Measurements from ENCODE around the gene GLI3. TPM values are rescaled to one million over a fixed set of nuclear protein-coding genes. Genes with fewer than 3 reads are reported as not detected.

GLI3 gene
- total RNA-seq, 2 experiments from 2014 or later = 0.28 to 0.36 TPM

- DNase-seq = no peak
These were observed 91.5 kb downstream of the GLI3 start for GRCh38 chr7:42145539-42145938.

GRCh38 chr7:42144604-42145003 is 92.4 kb downstream of the GLI3 start:
- DNase-seq = no peak
- peaks cover 7% of the 10 kb centered on the region for H3K27me3 Mint-ChIP-seq
- no peaks in the 10 kb centered on the region for H3K4me1 Mint-ChIP-seq (ENCODE audit: low read depth)
- peaks cover 0 to 2% of the 10 kb centered on the region in 2 experiments for H3K9me3 ChIP-seq (ENCODE audit: control insufficient read depth in 1 of 2, insufficient read depth in 1 of 2, low read length in 2 of 2)
- CTCF ChIA-PET = no interaction called here
- no peaks in the 10 kb centered on the region for H3K36me3 Mint-ChIP-seq (ENCODE audit: low read depth)
- H3K27me3 ChIP-seq (ENCODE audit: control insufficient read depth in 1 of 2, insufficient read depth in 2 of 2, low read length in 2 of 2) = no peaks in the 10 kb centered on the region
- ATAC-seq (ENCODE audit: poor library complexity) = no peak
- TF ChIP-seq CTCF (IDR thresholded peaks at IDR 0.05) = no peak
- no peak overlapping the region for H3K4me3 Mint-ChIP-seq
- intact Hi-C loops (cut with DNase I, micrococcal nuclease) = no loop called here
- H3K36me3 ChIP-seq (ENCODE audit: insufficient read depth, low read length) = no peaks in the 10 kb centered on the region
- POLR2A ChIA-PET = no interaction called here
- no peak overlapping the region for H3K4me3 ChIP-seq (ENCODE audit: low read length)
- no peak overlapping the region for H3K27ac ChIP-seq (ENCODE audit: low read depth in 1 of 2, low read length in 2 of 2)
- H3K27ac Mint-ChIP-seq = no peak overlapping the region
- no peaks in the 10 kb centered on the region for H3K9me3 Mint-ChIP-seq
- no peaks in the 10 kb centered on the region for H3K4me1 ChIP-seq (ENCODE audit: insufficient read depth, low read length)

More at GRCh38 chr7:42145539-42145938, 91.5 kb downstream of the GLI3 start:
- Mint-ChIP-seq H3K4me3 (no peak overlapping the region), H3K27ac (no peak overlapping the region), H3K9me3 (no peaks in the 10 kb centered on the region), H3K36me3 (ENCODE audit: low read depth) (no peaks in the 10 kb centered on the region), H3K27me3 (peaks cover 7% of the 10 kb centered on the region), H3K4me1 (ENCODE audit: low read depth) (no peaks in the 10 kb centered on the region)
- H3K27me3 ChIP-seq (ENCODE audit: control insufficient read depth in 1 of 2, insufficient read depth in 2 of 2, low read length in 2 of 2) = no peaks in the 10 kb centered on the region
- H3K36me3 ChIP-seq (ENCODE audit: insufficient read depth, low read length) = no peaks in the 10 kb centered on the region
- no peak overlapping the region for H3K27ac ChIP-seq (ENCODE audit: low read depth in 1 of 2, low read length in 2 of 2)
- ChIA-PET CTCF (no interaction called here), POLR2A (no interaction called here)
- no peak for TF ChIP-seq CTCF (IDR thresholded peaks at IDR 0.05)
- ATAC-seq (ENCODE audit: poor library complexity) = no peak
- intact Hi-C loops (cut with DNase I, micrococcal nuclease) = no loop called here
- no peak overlapping the region for H3K4me3 ChIP-seq (ENCODE audit: low read length)
- no peaks in the 10 kb centered on the region for H3K9me3 ChIP-seq (ENCODE audit: control insufficient read depth in 1 of 2, insufficient read depth in 1 of 2, low read length in 2 of 2)
- no peaks in the 10 kb centered on the region for H3K4me1 ChIP-seq (ENCODE audit: insufficient read depth, low read length)

GRCh38 chr7:42143711-42144600 is 93.1 kb downstream of the GLI3 start:
- Histone ChIP-seq H3K9me3 (ENCODE audit: control insufficient read depth in 1 of 2, insufficient read depth in 1 of 2, low read length in 2 of 2) (peaks cover 0 to 6% of the 10 kb centered on the region in 2 experiments), H3K36me3 (ENCODE audit: insufficient read depth, low read length) (no peaks in the 10 kb centered on the region), H3K27me3 (ENCODE audit: control insufficient read depth in 1 of 2, insufficient read depth in 2 of 2, low read length in 2 of 2) (no peaks in the 10 kb centered on the region), H3K4me1 (ENCODE audit: insufficient read depth, low read length) (no peaks in the 10 kb centered on the region), H3K27ac (ENCODE audit: low read depth in 1 of 2, low read length in 2 of 2) (no peak overlapping the region), H3K4me3 (ENCODE audit: low read length) (no peak overlapping the region)
- ChIA-PET CTCF (no interaction called here), POLR2A (no interaction called here)
- H3K27ac Mint-ChIP-seq = no peak overlapping the region
- H3K4me3 Mint-ChIP-seq = no peak overlapping the region
- TF ChIP-seq CTCF (IDR thresholded peaks at IDR 0.05) = no peak
- no peaks in the 10 kb centered on the region for H3K36me3 Mint-ChIP-seq (ENCODE audit: low read depth)
- H3K4me1 Mint-ChIP-seq (ENCODE audit: low read depth) = no peaks in the 10 kb centered on the region
- ATAC-seq (ENCODE audit: poor library complexity) = no peak
- intact Hi-C loops (cut with DNase I, micrococcal nuclease) = no loop called here
- H3K9me3 Mint-ChIP-seq = no peaks in the 10 kb centered on the region
- H3K27me3 Mint-ChIP-seq = peaks cover 7% of the 10 kb centered on the region
- no peak for DNase-seq
